ENCODE measurements around the gene LTBP1.
"Not testable (repeated sequence)": the region's sequence is repeated elsewhere in the genome, so short reads cannot be mapped to it uniquely, and the experiment has no call there.

Gene LTBP1

DNA sequence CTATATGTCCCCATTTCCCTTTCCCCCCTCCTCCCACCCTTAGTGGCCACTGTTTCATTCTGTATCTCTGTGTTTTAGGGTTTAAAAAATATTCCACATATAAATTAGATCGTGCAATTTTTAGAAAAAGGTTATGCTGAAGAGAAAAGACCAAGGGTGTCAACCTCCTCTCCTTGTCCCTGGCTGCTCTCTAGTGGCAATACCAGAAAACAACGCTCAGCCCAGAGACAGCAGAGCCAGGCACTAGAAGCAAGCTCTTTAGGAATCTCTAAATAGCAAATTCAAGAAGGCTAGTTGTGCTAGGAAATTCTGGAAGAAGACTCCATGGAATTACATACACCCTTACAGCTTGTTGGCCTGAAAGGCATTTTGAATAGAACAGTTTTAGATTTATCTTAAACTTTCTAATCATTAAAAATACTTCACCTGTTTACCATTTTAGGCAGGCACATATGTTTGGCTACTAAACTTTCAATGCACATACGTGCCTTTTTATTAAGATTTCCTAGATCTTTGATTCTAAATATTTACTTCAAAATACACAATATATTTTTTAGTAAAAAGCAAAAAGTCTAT, 494.6 kb downstream of the LTBP1 start:
- DNase-seq: no peak

GRCh38 chr2:33442052-33442451, 495.3 kb downstream of the LTBP1 start:
- not testable (repeated sequence) for DNase-seq

GRCh38 chr2:33442528-33443079, 495.9 kb downstream of the LTBP1 start:
- DNase-seq: no peak

GRCh38 chr2:33443274-33443829, 496.6 kb downstream of the LTBP1 start:
- DNase-seq: no peak

DNA sequence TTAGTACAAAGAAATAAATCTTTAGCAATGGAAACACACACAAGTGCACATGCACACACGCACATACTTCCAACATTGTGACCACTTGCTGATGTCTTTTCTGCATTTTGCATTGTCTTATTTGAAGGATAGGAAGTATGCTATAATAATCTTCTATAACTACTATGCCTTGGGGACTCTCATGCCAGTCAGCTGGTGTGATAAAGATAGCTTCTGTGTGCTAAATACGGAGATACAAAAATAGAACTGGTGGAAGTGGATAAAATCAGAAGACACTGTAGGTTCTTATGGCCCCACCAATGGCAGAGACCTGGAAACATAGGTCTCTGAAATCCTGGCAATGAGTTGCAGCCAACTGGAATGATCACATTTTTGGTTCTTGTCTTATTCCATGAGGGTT, 498.2 kb downstream of the LTBP1 start:
- DNase-seq: no peak

DNA sequence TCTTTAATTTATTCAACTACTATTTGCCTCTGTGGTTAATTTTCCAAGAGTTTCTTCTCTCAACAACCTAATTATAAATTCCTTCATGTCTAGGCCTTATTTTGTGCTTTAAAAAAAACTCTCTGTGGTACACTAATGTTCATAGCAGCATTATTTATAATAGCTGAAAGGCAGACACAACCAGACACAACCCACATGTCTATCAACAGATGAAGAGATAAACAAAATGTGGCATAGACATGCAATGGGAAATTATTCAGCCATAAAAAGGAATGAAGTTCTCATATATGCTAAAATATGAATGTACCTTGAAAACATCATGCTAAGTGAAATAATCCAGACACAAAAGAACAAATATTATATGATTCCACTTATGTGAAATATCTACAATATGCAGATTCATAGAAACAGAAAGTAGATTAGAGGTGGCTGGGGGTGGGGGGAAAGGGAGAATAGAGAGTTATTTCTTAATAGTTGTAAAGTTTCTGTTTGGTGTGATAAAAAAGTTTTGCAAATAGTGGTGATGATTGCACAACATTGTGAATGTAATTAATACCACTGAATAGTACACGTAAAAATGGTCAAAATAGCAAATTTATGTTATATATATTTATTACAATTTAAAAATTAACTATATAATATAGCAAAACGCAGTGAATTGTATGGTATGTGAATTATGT, 501.6 kb downstream of the LTBP1 start:
- DNase-seq: no peak

Data from central memory CD4-positive, alpha-beta T cell (primary cell).